ENCODE data around the gene NFE2L3. TPM values are rescaled to one million over a fixed set of nuclear protein-coding genes. Genes with fewer than 3 reads are reported as not detected.

The NFE2L3 gene
- total and polyA plus RNA-seq, 2 of the 4 experiments (the other 2 are of a cell fraction) = 28.0 to 43.2 TPM

- TF ChIP-seq CTCF (conservative IDR thresholded peaks at IDR 0.05; ENCODE audit: low read depth, low read length) = no peak
Measured at GRCh38 chr7:26155531-26156375, 3.8 kb downstream of the NFE2L3 start (continued).
